ENCODE data around the gene GPR146.

DNA sequence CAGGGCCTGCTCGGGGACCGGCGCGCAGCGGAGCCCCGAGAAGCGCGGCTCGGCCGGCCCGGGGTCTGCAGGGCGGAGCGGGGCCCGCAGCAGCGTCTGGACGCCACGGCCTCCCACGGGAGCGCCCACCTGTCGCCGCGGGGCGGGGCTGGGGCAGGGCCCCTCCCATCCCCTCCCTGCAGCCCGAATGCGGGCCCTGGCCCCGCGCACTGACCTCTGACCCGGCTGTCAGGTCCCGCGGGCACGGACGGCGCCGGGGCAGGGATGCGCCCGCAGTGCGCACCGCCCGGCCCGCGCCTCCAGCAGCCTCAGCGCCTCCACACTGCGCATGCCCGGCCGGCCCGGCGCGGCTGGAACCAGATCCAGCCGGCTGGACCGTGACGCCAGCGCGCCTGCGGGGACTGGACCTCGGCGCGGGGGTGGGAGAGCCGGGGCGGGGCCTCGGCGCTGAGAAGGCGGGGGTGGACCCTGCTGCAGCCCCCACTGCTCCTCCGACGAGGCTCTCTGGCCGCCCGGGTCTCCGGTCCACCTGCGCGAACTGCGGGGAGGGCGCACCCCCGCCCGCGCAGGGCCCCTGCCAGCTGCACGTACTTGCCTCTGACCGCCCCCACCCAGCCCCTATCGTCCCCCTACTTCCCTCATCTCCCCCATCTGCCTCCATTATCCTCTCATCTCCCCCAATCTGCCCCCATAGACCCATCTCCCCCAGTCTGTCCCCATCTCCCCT lies 16.1 kb upstream of the GPR146 start:
- TF ChIP-seq, protein P1, sequence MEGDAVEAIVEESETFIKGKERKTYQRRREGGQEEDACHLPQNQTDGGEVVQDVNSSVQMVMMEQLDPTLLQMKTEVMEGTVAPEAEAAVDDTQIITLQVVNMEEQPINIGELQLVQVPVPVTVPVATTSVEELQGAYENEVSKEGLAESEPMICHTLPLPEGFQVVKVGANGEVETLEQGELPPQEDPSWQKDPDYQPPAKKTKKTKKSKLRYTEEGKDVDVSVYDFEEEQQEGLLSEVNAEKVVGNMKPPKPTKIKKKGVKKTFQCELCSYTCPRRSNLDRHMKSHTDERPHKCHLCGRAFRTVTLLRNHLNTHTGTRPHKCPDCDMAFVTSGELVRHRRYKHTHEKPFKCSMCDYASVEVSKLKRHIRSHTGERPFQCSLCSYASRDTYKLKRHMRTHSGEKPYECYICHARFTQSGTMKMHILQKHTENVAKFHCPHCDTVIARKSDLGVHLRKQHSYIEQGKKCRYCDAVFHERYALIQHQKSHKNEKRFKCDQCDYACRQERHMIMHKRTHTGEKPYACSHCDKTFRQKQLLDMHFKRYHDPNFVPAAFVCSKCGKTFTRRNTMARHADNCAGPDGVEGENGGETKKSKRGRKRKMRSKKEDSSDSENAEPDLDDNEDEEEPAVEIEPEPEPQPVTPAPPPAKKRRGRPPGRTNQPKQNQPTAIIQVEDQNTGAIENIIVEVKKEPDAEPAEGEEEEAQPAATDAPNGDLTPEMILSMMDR (conservative IDR thresholded peaks at IDR 0.05; ENCODE audit: low read depth, low read length), result no peak
- TF ChIP-seq EZH2 (IDR thresholded peaks at IDR 0.05; ENCODE audit: borderline replicate concordance, low read depth, low read length, poor library complexity, severe bottlenecking), result no peak

Data from A673 (cell line).